SK-N-SH (cell line): ENCODE measurements around the gene ZMYND19. TPM values are rescaled to one million over a fixed set of nuclear protein-coding genes. Genes with fewer than 3 reads are reported as not detected.

Experiments
- CTCF ChIA-PET: fragments of 300-600, 350-600 bp; formaldehyde crosslinking; extraction: SDS; loops from one replicate; lab custom pipeline; 2021; lab: Yijun Ruan, JAX
- POLR2A ChIA-PET: fragments of 350-600 bp; sonication (Branson Sonifier 250); formaldehyde crosslinking; extraction: SDS; loops from one replicate; lab custom pipeline; 2020; ENCODE audit warnings: antibody characterized with exemption, inconsistent platforms; lab: Yijun Ruan, JAX
- DNase-seq: peaks from one replicate; pipeline ENCODE4 v3.0.0; 2012
- H2AFZ ChIP-seq: fragments of 200-600 bp; sonication (generic); 2 replicates; pipeline ENCODE4 v1.8.1; 2016; ENCODE audit warnings: antibody characterized with exemption, mild to moderate bottlenecking, low read depth
- H3F3A ChIP-seq: fragments of 200-600 bp; sonication (generic); replicated peaks from 2 replicates; pipeline ENCODE3; 2016; ENCODE audit warnings: antibody characterized with exemption, mild to moderate bottlenecking; ENCODE audit not compliant: insufficient read depth
- H3K27ac ChIP-seq, 2 experiments: fragments of 200-500 bp in 1 of 2; fragments of 200-600 bp in 1 of 2; sonication (Bioruptor generic) in 1 of 2; sonication (generic), shearing (Covaris generic) in 1 of 2; 2 replicates each; pipeline versions ENCODE4 v1.5.1 to v1.6.1; 2014 to 2016; ENCODE audit warnings: low read depth in 2 of 2, inconsistent platforms in 1 of 2, low read length in 1 of 2, mild to moderate bottlenecking in 1 of 2, mixed read lengths in 1 of 2
- H3K27me3 ChIP-seq: fragments of 200-600 bp; sonication (generic), shearing (Covaris generic); 2 replicates; pipeline ENCODE4 v1.6.1; 2016; ENCODE audit warnings: mixed run types; ENCODE audit not compliant: insufficient read depth
- H3K36me3 ChIP-seq, 2 experiments: fragments of 200-500 bp in 1 of 2; fragments of 200-600 bp in 1 of 2; sonication (Bioruptor generic) in 1 of 2; sonication (generic) in 1 of 2; replicated peaks in 1 of 2; 2 replicates each; pipeline versions ENCODE3 to v1.5.1; 2014 to 2016; ENCODE audit warnings: low read length in 1 of 2, mild to moderate bottlenecking in 1 of 2; ENCODE audit not compliant: insufficient read depth in 2 of 2, control insufficient read depth in 1 of 2
- H3K4me1 ChIP-seq, 2 experiments: fragments of 200-500 bp in 1 of 2; fragments of 200-600 bp in 1 of 2; sonication (Bioruptor generic) in 1 of 2; sonication (generic), shearing (Covaris generic) in 1 of 2; 2 replicates each; pipeline versions ENCODE4 v1.5.1 to v1.6.1; 2014 to 2016; ENCODE audit warnings: low read depth in 1 of 2, low read length in 1 of 2, mixed run types in 1 of 2; ENCODE audit not compliant: insufficient read depth in 2 of 2, control insufficient read depth in 1 of 2
- H3K4me2 ChIP-seq: fragments of 200-600 bp; sonication (generic), shearing (Covaris generic); 2 replicates; pipeline ENCODE4 v1.6.1; 2017; ENCODE audit warnings: mixed run types
- H3K4me3 ChIP-seq, 2 experiments: fragments of 200-500 bp in 1 of 2; fragments of 200-600 bp in 1 of 2; sonication (Bioruptor generic) in 1 of 2; sonication (generic), shearing (Covaris generic) in 1 of 2; 2 replicates each; pipeline versions ENCODE4 v1.5.1 to v1.8.1; 2014 to 2016; ENCODE audit warnings: low read depth in 2 of 2, inconsistent platforms in 1 of 2, low read length in 1 of 2, mild to moderate bottlenecking in 1 of 2, mixed read lengths in 1 of 2, moderate library complexity in 1 of 2
- H3K79me2 ChIP-seq: fragments of 200-600 bp; sonication (generic); 2 replicates; pipeline ENCODE4 v1.8.1; 2017; ENCODE audit warnings: mild to moderate bottlenecking; ENCODE audit not compliant: insufficient read depth
- H3K9ac ChIP-seq: fragments of 200-600 bp; sonication (generic); 2 replicates; pipeline ENCODE4 v1.6.1; 2017; ENCODE audit warnings: mixed run types
- H3K9me2 ChIP-seq: fragments of 200-600 bp; sonication (generic); 2 replicates; pipeline ENCODE4 v1.6.1; 2017; ENCODE audit warnings: mixed run types
- H3K9me3 ChIP-seq: fragments of 200-600 bp; sonication (generic); 2 replicates; pipeline ENCODE4 v1.6.1; 2017; ENCODE audit warnings: mixed run types, mild to moderate bottlenecking, moderate library complexity
- H4K20me1 ChIP-seq: fragments of 200-600 bp; sonication (generic); 2 replicates; pipeline ENCODE4 v1.6.1; 2017; ENCODE audit warnings: mild to moderate bottlenecking, mixed run types; ENCODE audit not compliant: insufficient read depth
- CHD2 ChIP-seq: fragments of 150-350 bp; IDR thresholded peaks from 2 replicates; pipeline ENCODE4 v1.6.1; 2018; ENCODE audit warnings: low read length; ENCODE audit not compliant: partially characterized antibody
- EP300 ChIP-seq, 2 experiments: IDR thresholded peaks; 2 replicates each; pipeline versions ENCODE4 v1.4.0 to v1.6.1; 2012; ENCODE audit warnings: borderline replicate concordance in 1 of 2, low read depth in 1 of 2, low read length in 1 of 2
- FOSL2 ChIP-seq: IDR thresholded peaks from 2 replicates; pipeline ENCODE4 v1.4.0; 2012; ENCODE audit warnings: low read depth, mild to moderate bottlenecking, moderate library complexity, borderline replicate concordance
- FOXJ3 ChIP-seq: sonication (generic); formaldehyde crosslinking; IDR thresholded peaks from 2 replicates; pipeline ENCODE4 v1.5.1; 2020; ENCODE audit warnings: mild to moderate bottlenecking, missing genetic modification reagents
- FOXM1 ChIP-seq: IDR thresholded peaks from 2 replicates; pipeline ENCODE4 v1.4.0; 2012; ENCODE audit warnings: low read depth, mild to moderate bottlenecking
- GABPA ChIP-seq: IDR thresholded peaks from 2 replicates; pipeline ENCODE4 v1.4.0; 2012; ENCODE audit warnings: low read depth, mild to moderate bottlenecking
- GATA2 ChIP-seq: sonication (generic); formaldehyde crosslinking; IDR thresholded peaks from 2 replicates; pipeline ENCODE4 v1.5.0; 2020; ENCODE audit warnings: mild to moderate bottlenecking, missing genetic modification reagents
- MXI1 ChIP-seq: IDR thresholded peaks from 2 replicates; pipeline ENCODE4 v1.6.1; 2012; ENCODE audit warnings: mild to moderate bottlenecking, low read depth, low read length, improper control_type of control experiment
- NFIC ChIP-seq: IDR thresholded peaks from 2 replicates; pipeline ENCODE4 v1.4.0; 2012; ENCODE audit warnings: borderline replicate concordance
- POLR2AphosphoS5 ChIP-seq: IDR thresholded peaks from 2 replicates; pipeline ENCODE4 v1.6.1; 2012; ENCODE audit warnings: low read depth, low read length
- RXRA ChIP-seq: IDR thresholded peaks from 2 replicates; pipeline ENCODE4 v1.4.0; 2012; ENCODE audit warnings: low read depth, mild to moderate bottlenecking, borderline replicate concordance
- TAF1 ChIP-seq: IDR thresholded peaks from 2 replicates; pipeline ENCODE4 v1.6.1; 2012; ENCODE audit warnings: low read depth, mild to moderate bottlenecking, low read length, moderate library complexity, borderline replicate concordance
- YY1 ChIP-seq: IDR thresholded peaks from 2 replicates; pipeline ENCODE4 v1.4.0; 2012; ENCODE audit warnings: low read depth, mild to moderate bottlenecking
- WGBS: methylation state at CpG from one replicate; pipeline ENCODE4 v1.1.6; 2017; ENCODE audit warnings: low lambda C conversion rate; 5-methylcytosine and 5-hydroxymethylcytosine counted together
- polyA plus RNA-seq, 3 experiments: library from polyadenylated mRNA; depleted of rRNA; stranded (reverse); fragments of >200 nt; gene quantifications; 2 replicates each; pipeline ENCODE4 v1.2.3, GENCODE V29; 2012
- TF ChIP-seq, protein P1 (sequence below): IDR thresholded peaks from 2 replicates; pipeline ENCODE4 v1.4.0; 2012; ENCODE audit warnings: low read depth, borderline replicate concordance
- TF ChIP-seq, protein P2 (sequence below): IDR thresholded peaks from 2 replicates; pipeline ENCODE4 v1.4.0; 2012; ENCODE audit warnings: low read depth, borderline replicate concordance
- TF ChIP-seq, protein P3 (sequence below): fragments of 200-600 bp; sonication (generic); IDR thresholded peaks from 2 replicates; pipeline ENCODE4 v1.6.1; 2017; ENCODE audit warnings: antibody characterized with exemption, mild to moderate bottlenecking, moderate library complexity
- TF ChIP-seq, protein P4 (sequence below): fragments of 150-350 bp; IDR thresholded peaks from 2 replicates; pipeline ENCODE4 v1.6.1; 2017; ENCODE audit warnings: antibody characterized with exemption, low read length, low read depth, borderline replicate concordance

The ZMYND19 gene
- polyA plus RNA-seq, 1 of the 3 experiments (the other 2 are of a cell fraction), result 43.1 TPM

GRCh38 chr9:137552022-137552768, 38.1 kb downstream of the ZMYND19 start:
- CTCF ChIA-PET, result interaction anchor here (0.7 to 2.4 kb wide), 10 partner anchors 11 to 270 kb away, joined by 3 to 10 read pairs (median 4); partner anchors contain the start of genes DPH7, EXD3 and NOXA1
- Histone ChIP-seq H3K9me3 (no peaks in the 10 kb centered on the region), H2AFZ (no peak overlapping the region), H3K4me1 (peaks cover 5 to 12% of the 10 kb centered on the region in 2 experiments; a peak in 1 of 4 replicates), H3K9me2 (no peaks in the 10 kb centered on the region), H3K27me3 (no peaks in the 10 kb centered on the region), H3K36me3 (peaks cover 17 to 20% of the 10 kb centered on the region in 2 experiments), H3F3A (peaks cover 12% of the 10 kb centered on the region), H3K27ac (peak overlapping the region; percentile 40 to 56; a peak in 3 of 4 replicates), H3K4me3 (peak overlapping the region; percentile 73 to 83), H4K20me1 (no peaks in the 10 kb centered on the region), H3K79me2 (peaks cover 21% of the 10 kb centered on the region), H3K4me2 (peak overlapping the region; percentile 97), H3K9ac (peak overlapping the region; percentile 76)
- no peak for DNase-seq
- POLR2A ChIA-PET, result interaction anchor here (0.9 to 1.2 kb wide), 2 partner anchors 37 to 245 kb away, joined by 3 read pairs; no protein-coding TSS in a partner anchor
- TF ChIP-seq GABPA, result no peak
- peak; percentile 16; the same call in 1 of the 2 replicates for TF ChIP-seq TAF1
- no peak for TF ChIP-seq NFIC
- TF ChIP-seq GATA2 (CRISPR knock-in tag), result 0 out of 2 replicates have a peak, but pooled peaks have one; percentile 8
- WGBS, result 36% methylated on average over 3 of the region's 58 CpGs

DNA sequence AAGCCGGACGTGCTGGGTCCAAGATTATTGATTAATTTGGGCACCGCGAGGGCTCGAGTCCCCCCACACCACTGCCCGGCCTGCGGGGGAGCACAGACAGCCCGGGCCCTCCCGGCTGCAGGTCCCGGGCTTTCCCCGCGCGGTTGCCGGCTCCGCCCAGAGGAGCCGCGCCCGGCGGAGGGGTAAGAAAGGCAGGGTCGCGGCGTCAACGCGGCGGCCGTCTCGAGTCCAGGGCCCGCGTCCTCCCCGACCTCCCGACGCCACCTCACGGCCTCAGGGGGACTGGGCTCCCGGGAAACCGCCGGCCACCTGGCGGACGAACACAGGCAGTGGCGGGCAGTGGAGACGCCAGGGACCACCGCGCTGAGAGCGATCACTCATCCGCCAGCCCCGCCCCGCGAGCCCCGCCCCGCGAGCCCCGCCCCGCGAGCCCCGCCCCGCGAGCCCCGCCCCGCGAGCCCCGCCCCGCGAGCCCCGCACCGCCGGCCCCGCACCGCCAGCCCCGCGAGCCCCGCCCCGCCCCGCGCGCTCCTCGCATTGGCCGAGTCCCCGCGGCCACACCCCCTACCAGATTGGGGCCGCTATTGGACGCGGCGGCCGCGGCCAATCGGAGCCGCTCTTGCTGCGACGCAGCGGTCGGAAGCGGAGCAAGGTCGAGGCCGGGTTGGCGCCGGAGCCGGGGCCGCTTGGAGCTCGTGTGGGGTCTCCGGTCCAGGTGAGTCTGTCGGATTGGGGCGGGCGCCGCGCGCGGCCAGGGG, 38.9 kb downstream of the ZMYND19 start, which contains the start of gene MRPL41:
Gene MRPL41 (plus strand): TSS at position 616 of the 758 bp plus-strand sequence. CDS start 203 bp downstream, outside the sequence.
- peak within 1 kb of the TSS; percentile 97 for H3K4me2 ChIP-seq
- H3K79me2 ChIP-seq, result peaks cover 21% of the 10 kb centered on the region; the same call in 1 of the 2 replicates
- CTCF ChIA-PET, result interaction anchor here (0.7 to 2.4 kb wide), 11 partner anchors 10 to 269 kb away, joined by 3 to 10 read pairs (median 3); partner anchors contain the start of genes DPH7, EXD3 and NOXA1
- POLR2A ChIA-PET, result interaction anchor here (0.6 to 0.9 kb wide), 3 partner anchors 9 to 244 kb away, joined by 3 read pairs; no protein-coding TSS in a partner anchor
- 2% methylated on average over 20 of the region's 106 CpGs for WGBS
- peaks cover 12% of the 10 kb centered on the region for H3F3A ChIP-seq
- 0 out of 2 replicates have a peak within 1 kb of the TSS, but pooled peaks have one; percentile 63 for H2AFZ ChIP-seq
- H3K27ac ChIP-seq, result peak within 1 kb of the TSS; percentile 40 to 72; a peak in 3 of 4 replicates
- peaks cover 5 to 12% of the 10 kb centered on the region in 2 experiments; a peak in 1 of 4 replicates for H3K4me1 ChIP-seq
- H3K36me3 ChIP-seq, result peaks cover 10 to 19% of the 10 kb centered on the region in 2 experiments
- no peaks in the 10 kb centered on the region for H3K9me2 ChIP-seq
- peak; percentile 99 for DNase-seq
- H3K27me3 ChIP-seq, result no peaks in the 10 kb centered on the region
- peak within 1 kb of the TSS; percentile 73 to 83 for H3K4me3 ChIP-seq
- H3K9ac ChIP-seq, result peak within 1 kb of the TSS; percentile 76
- no peaks in the 10 kb centered on the region for H4K20me1 ChIP-seq
- H3K9me3 ChIP-seq, result no peaks in the 10 kb centered on the region
- TF ChIP-seq, protein P1, sequence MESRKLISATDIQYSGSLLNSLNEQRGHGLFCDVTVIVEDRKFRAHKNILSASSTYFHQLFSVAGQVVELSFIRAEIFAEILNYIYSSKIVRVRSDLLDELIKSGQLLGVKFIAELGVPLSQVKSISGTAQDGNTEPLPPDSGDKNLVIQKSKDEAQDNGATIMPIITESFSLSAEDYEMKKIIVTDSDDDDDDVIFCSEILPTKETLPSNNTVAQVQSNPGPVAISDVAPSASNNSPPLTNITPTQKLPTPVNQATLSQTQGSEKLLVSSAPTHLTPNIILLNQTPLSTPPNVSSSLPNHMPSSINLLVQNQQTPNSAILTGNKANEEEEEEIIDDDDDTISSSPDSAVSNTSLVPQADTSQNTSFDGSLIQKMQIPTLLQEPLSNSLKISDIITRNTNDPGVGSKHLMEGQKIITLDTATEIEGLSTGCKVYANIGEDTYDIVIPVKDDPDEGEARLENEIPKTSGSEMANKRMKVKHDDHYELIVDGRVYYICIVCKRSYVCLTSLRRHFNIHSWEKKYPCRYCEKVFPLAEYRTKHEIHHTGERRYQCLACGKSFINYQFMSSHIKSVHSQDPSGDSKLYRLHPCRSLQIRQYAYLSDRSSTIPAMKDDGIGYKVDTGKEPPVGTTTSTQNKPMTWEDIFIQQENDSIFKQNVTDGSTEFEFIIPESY, result no peak
- TF ChIP-seq EP300 (IDR thresholded peaks at IDR 0.05; ENCODE audit: borderline replicate concordance in 1 of 2, low read depth in 1 of 2, low read length in 1 of 2) (no peak), FOSL2 (no peak), YY1 (no peak), FOXM1 (no peak), TAF1 (peak; percentile 27; the same call in 1 of the 2 replicates), CHD2 (peak; percentile 36), POLR2AphosphoS5 (peak; percentile 74), RXRA (no peak), FOXJ3 (CRISPR knock-in tag) (no peak), GABPA (no peak), MXI1 (peak; percentile 68)
- TF ChIP-seq, protein P2, sequence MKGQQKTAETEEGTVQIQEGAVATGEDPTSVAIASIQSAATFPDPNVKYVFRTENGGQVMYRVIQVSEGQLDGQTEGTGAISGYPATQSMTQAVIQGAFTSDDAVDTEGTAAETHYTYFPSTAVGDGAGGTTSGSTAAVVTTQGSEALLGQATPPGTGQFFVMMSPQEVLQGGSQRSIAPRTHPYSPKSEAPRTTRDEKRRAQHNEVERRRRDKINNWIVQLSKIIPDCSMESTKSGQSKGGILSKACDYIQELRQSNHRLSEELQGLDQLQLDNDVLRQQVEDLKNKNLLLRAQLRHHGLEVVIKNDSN, result no peak
- TF ChIP-seq, protein P3, sequence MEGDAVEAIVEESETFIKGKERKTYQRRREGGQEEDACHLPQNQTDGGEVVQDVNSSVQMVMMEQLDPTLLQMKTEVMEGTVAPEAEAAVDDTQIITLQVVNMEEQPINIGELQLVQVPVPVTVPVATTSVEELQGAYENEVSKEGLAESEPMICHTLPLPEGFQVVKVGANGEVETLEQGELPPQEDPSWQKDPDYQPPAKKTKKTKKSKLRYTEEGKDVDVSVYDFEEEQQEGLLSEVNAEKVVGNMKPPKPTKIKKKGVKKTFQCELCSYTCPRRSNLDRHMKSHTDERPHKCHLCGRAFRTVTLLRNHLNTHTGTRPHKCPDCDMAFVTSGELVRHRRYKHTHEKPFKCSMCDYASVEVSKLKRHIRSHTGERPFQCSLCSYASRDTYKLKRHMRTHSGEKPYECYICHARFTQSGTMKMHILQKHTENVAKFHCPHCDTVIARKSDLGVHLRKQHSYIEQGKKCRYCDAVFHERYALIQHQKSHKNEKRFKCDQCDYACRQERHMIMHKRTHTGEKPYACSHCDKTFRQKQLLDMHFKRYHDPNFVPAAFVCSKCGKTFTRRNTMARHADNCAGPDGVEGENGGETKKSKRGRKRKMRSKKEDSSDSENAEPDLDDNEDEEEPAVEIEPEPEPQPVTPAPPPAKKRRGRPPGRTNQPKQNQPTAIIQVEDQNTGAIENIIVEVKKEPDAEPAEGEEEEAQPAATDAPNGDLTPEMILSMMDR, result peak; percentile 47
- TF ChIP-seq, protein P4, sequence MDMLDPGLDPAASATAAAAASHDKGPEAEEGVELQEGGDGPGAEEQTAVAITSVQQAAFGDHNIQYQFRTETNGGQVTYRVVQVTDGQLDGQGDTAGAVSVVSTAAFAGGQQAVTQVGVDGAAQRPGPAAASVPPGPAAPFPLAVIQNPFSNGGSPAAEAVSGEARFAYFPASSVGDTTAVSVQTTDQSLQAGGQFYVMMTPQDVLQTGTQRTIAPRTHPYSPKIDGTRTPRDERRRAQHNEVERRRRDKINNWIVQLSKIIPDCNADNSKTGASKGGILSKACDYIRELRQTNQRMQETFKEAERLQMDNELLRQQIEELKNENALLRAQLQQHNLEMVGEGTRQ, result no peak
